GM19099 (cell line): ENCODE data around the gene PACRGL.

Source experiments
- POLR2A ChIP-seq: IDR thresholded peaks from 3 replicates; pipeline ENCODE4 v1.6.1; 2011; ENCODE audit warnings: low read depth; ENCODE audit not compliant: insufficient read length; ENCODE audit errors: extremely low read depth

PACRGL gene

DNA sequence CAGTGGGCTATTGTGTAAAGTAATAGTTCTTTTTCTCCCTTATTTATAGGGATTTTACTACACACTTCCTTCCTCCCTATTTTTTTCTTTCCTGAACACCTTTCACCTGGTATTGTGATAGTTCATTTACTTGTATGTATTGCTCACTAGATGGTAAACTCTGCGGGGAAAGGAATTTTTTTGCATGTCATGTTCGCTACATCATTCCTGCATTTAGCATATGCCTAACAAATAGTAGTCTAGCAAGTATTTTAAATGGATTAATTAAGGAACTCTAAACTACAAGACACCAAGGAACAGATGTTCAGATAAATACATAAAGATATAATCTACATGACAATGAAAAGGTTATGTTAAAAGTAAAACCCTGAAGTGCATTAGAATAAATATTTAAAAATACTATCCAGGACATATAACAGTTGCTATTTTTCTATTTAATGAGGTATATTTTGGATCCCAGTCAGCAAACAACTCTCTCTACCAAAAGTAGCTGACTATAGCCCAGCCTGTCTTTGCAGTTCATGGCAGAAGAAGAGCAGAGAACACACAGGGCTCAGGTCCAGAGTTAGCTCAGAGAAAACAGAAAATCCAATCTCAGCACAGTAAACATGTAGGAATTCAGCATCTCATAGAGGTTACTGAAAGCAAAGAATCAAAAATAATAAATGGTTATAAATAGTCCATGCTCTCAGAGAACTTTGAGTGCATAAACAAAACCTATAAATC is 87.8 kb downstream of the PACRGL start:
- TF ChIP-seq POLR2A, result no peak
